T-helper 1 cell (primary cell): ENCODE results near the gene RNF123.
"Not testable (repeated sequence)": the region's sequence is repeated elsewhere in the genome, so short reads cannot be mapped to it uniquely, and the experiment has no call there.

ENCODE experiments used
- DNase-seq, 5 donors: peaks; one replicate each; pipeline ENCODE4 v3.0.0-alpha.2; 2012 to 2020

The RNF123 gene

GRCh38 chr3:49721896-49722781 is 32.8 kb downstream of the RNF123 start:
- no peak for DNase-seq

GRCh38 chr3:49722896-49723295 is 33.5 kb downstream of the RNF123 start:
- no peak for DNase-seq

GRCh38 chr3:49723296-49723627 is 33.9 kb downstream of the RNF123 start:
- DNase-seq: peak; percentile 40 to 69 (median 57)

GRCh38 chr3:49723628-49724551 is 34.5 kb downstream of the RNF123 start, which contains the start of gene GMPPB:
GMPPB (minus strand) TSS chr3:49723951; CDS start chr3:49723726, 225 bp downstream.
- peak; percentile 83 to 97 (median 88) for DNase-seq

- peak; percentile 25 to 46 (median 33) for DNase-seq
These were observed 35.2 kb downstream of the RNF123 start for GRCh38 chr3:49724586-49724985.

- no peak for DNase-seq
These were observed 36.7 kb downstream of the RNF123 start for GRCh38 chr3:49725906-49726681.

GRCh38 chr3:49727154-49727923 is 38.0 kb downstream of the RNF123 start:
- DNase-seq: no peak

- DNase-seq: no peak
These were observed 38.6 kb downstream of the RNF123 start for GRCh38 chr3:49727924-49728361.

GRCh38 chr3:49729966-49730609 is 40.7 kb downstream of the RNF123 start:
- no peak for DNase-seq

- no peak for DNase-seq
These were observed 43.2 kb downstream of the RNF123 start for GRCh38 chr3:49732597-49732996.

- no peak for DNase-seq
These were observed 44.2 kb downstream of the RNF123 start for GRCh38 chr3:49733551-49733950.

GRCh38 chr3:49734752-49735151 is 45.4 kb downstream of the RNF123 start:
- no peak for DNase-seq

- DNase-seq: no peak
These were observed 48.8 kb downstream of the RNF123 start for GRCh38 chr3:49738067-49738713.

GRCh38 chr3:49740427-49740826 is 51.1 kb downstream of the RNF123 start:
- no peak for DNase-seq

GRCh38 chr3:49745986-49746385 is 56.6 kb downstream of the RNF123 start:
- DNase-seq: no peak

- no peak for DNase-seq
These were observed 58.6 kb downstream of the RNF123 start for GRCh38 chr3:49747792-49748480.

- not testable (repeated sequence) for DNase-seq
These were observed 59.5 kb downstream of the RNF123 start for GRCh38 chr3:49748874-49749273.

GRCh38 chr3:49750056-49750455 is 60.7 kb downstream of the RNF123 start:
- no peak for DNase-seq

- DNase-seq: no peak
These were observed 62.1 kb downstream of the RNF123 start for GRCh38 chr3:49751501-49751900.

GRCh38 chr3:49754536-49754935 is 65.2 kb downstream of the RNF123 start:
- DNase-seq: no peak
